Common myeloid progenitor, CD34-positive (primary cell): ENCODE data around the gene TTLL6.
"Not testable (repeated sequence)": the region's sequence is repeated elsewhere in the genome, so short reads cannot be mapped to it uniquely, and the experiment has no call there.

ENCODE experiments used
- CTCF ChIA-PET: fragments of 350-600 bp; sonication (Branson Sonifier 250); formaldehyde crosslinking; loops from one replicate; lab custom pipeline; 2021; ENCODE audit warnings: antibody characterized with exemption; lab: Charles Lee
- POLR2A ChIA-PET: fragments of 350-600 bp; sonication (Branson Sonifier 250); formaldehyde crosslinking; loops from one replicate; lab custom pipeline; 2021; ENCODE audit warnings: antibody characterized with exemption; lab: Charles Lee
- DNase-seq, 3 donors: peaks; one replicate each; pipeline versions ENCODE4 v3.0.0 to v3.0.0-alpha.2; 2013
- H3K27ac ChIP-seq, 2 experiments: 1 replicate in 1 of 2; 2 replicates in 1 of 2; pipeline ENCODE4 v1.7.0; 2013; ENCODE audit warnings: inconsistent platforms in 2 of 2, low read length in 2 of 2, mild to moderate bottlenecking in 2 of 2, low read depth in 1 of 2, moderate library complexity in 1 of 2; ENCODE audit not compliant: severe bottlenecking in 2 of 2, insufficient read depth in 1 of 2, poor library complexity in 1 of 2
- H3K27me3 ChIP-seq, 5 experiments: replicated peaks in 2 of 5; 1 replicate in 3 of 5; 2 replicates in 2 of 5; pipeline versions ENCODE4 v1.6.1 to v1.7.0; 2013; ENCODE audit warnings: low read length in 4 of 5, mild to moderate bottlenecking in 2 of 5, moderate library complexity in 2 of 5, inconsistent platforms in 1 of 5; ENCODE audit not compliant: insufficient read depth in 5 of 5, control insufficient read depth in 4 of 5
- H3K36me3 ChIP-seq, 4 experiments: 1 replicate in 2 of 4; 2 replicates in 2 of 4; pipeline versions ENCODE4 v1.6.1 to v1.7.0; 2013; ENCODE audit warnings: low read length in 3 of 4, control low read depth in 1 of 4, mild to moderate bottlenecking in 1 of 4; ENCODE audit not compliant: control insufficient read depth in 4 of 4, insufficient read depth in 4 of 4
- H3K4me1 ChIP-seq, 4 experiments: 1 replicate in 3 of 4; 2 replicates in 1 of 4; pipeline versions ENCODE4 v1.6.1 to v1.7.1; 2013; ENCODE audit warnings: low read length in 3 of 4, mild to moderate bottlenecking in 3 of 4, control low read depth in 1 of 4, inconsistent platforms in 1 of 4, moderate library complexity in 1 of 4; ENCODE audit not compliant: control insufficient read depth in 4 of 4, insufficient read depth in 4 of 4; ENCODE audit errors: control extremely low read depth in 1 of 4
- H3K4me3 ChIP-seq, 7 experiments: 1 replicate in 4 of 7; 2 replicates in 3 of 7; pipeline versions ENCODE4 v1.5.1 to v1.7.0; 2013; ENCODE audit warnings: mild to moderate bottlenecking in 7 of 7, low read length in 6 of 7, moderate library complexity in 6 of 7, inconsistent platforms in 2 of 7, low read depth in 2 of 7, control low read depth in 1 of 7; ENCODE audit not compliant: insufficient read depth in 4 of 7, control insufficient read depth in 1 of 7; ENCODE audit errors: extremely low read depth in 1 of 7
- H3K9me3 ChIP-seq, 5 experiments: 1 replicate in 4 of 5; 2 replicates in 1 of 5; pipeline versions ENCODE4 v1.6.1 to v1.7.1; 2013; ENCODE audit warnings: low read length in 4 of 5, mild to moderate bottlenecking in 2 of 5, inconsistent platforms in 1 of 5, low read depth in 1 of 5, moderate library complexity in 1 of 5; ENCODE audit not compliant: control insufficient read depth in 4 of 5, insufficient read depth in 2 of 5; ENCODE audit errors: control extremely low read depth in 1 of 5
- WGBS: methylation state at CpG from one replicate; pipeline ENCODE4 v1.1.5; 2013; ENCODE audit not compliant: insufficient coverage; 5-methylcytosine and 5-hydroxymethylcytosine counted together

Gene TTLL6

GRCh38 chr17:48834973-48835372 is 17.9 kb upstream of the TTLL6 start:
- peaks cover 10 to 62% (median 43%) of the 10 kb centered on the region in 4 experiments for H3K4me1 ChIP-seq
- 100% methylated on average over 2 of the region's 2 CpGs for WGBS
- H3K36me3 ChIP-seq, result peaks cover 0 to 2% (median 0%) of the 10 kb centered on the region in 4 experiments
- POLR2A ChIA-PET, result no interaction called here
- H3K4me3 ChIP-seq, result no peak overlapping the region
- DNase-seq, result no peak
- no peaks in the 10 kb centered on the region for H3K27me3 ChIP-seq
- CTCF ChIA-PET, result interaction anchor here (0.8 to 5.0 kb wide), 11 partner anchors 8 to 47 kb away, joined by 3 to 45 read pairs (median 4); partner anchors contain the start of gene TTLL6
- no peaks in the 10 kb centered on the region for H3K9me3 ChIP-seq
- H3K27ac ChIP-seq, result no peak overlapping the region

DNA sequence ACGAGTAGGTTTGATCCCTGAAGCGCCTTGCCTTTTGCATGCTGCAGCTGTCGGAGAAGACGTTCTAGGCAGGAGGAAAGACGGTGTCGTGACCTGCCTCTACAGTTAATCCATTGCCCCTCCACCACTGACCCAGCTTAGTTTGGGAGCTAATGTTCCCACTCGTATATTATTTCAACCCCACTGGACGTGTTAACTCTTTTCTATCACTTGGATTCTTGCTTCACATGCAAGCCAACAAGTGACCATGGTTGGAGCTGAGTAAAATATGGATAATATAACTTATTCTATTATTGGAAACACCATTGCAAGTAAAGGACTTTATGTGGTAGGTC is 14.5 kb upstream of the TTLL6 start:
- no peak for DNase-seq
- H3K27ac ChIP-seq, result peak overlapping the region; percentile 85 to 93
- H3K4me3 ChIP-seq, result peak overlapping the region; percentile 51 to 96 (median 87)
- H3K9me3 ChIP-seq, result no peaks in the 10 kb centered on the region
- peaks cover 0 to 2% (median 0%) of the 10 kb centered on the region in 4 experiments for H3K36me3 ChIP-seq
- CTCF ChIA-PET, result interaction anchor here (0.8 to 2.6 kb wide), 8 partner anchors 10 to 53 kb away, joined by 3 to 14 read pairs (median 5); no protein-coding TSS in a partner anchor
- POLR2A ChIA-PET, result interaction anchor here (0.8 kb wide), 1 partner anchor 24 kb away, joined by 3 read pairs; no protein-coding TSS in a partner anchor
- 3% methylated on average over 6 of the region's 8 CpGs for WGBS
- H3K4me1 ChIP-seq, result peaks cover 7 to 30% (median 21%) of the 10 kb centered on the region in 4 experiments
- no peaks in the 10 kb centered on the region for H3K27me3 ChIP-seq

DNA sequence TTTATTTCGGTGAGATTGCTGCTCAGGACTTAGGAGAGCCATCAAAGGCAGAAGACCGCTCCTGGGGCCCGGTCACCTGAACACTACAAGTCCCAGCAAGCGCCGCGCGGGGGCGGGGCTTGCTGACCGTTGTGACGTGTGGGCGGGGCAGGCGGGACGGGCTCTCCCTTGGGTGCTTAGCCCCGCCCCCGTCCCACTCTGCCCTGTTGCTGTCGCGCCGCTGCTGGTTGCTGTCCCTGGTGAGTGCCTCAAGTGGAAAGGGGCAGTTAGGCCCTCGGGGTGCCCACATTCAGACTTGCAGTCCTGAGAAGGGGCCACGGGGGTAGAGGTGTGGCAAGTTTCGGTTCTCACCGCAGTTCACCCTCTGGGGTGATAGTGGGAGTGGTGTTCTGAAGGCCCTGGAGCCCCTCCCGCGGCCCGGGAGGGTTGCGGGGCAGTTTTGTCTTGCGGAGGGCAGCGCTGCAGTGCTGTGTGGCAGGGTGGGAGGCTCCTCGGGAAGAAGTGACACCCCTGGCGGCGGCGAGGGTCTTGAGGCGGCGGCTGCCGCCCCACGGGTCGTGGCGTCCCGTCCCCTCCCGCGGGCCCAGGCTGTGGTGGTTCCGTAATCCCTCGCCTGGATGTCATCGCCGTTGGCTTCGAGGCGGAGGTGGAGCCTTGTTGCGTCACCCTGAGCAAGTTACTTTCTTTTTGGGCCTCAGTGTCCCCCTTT is 14.0 kb upstream of the TTLL6 start, which contains the start of gene CALCOCO2:
CALCOCO2 (plus strand) TSS at position 196 of the 709 bp plus-strand sequence. CDS start 10,673 bp downstream, outside the sequence.
- ChIA-PET POLR2A (interaction anchor here (0.8 kb wide), 1 partner anchor 25 kb away, joined by 3 read pairs; no protein-coding TSS in a partner anchor), CTCF (interaction anchor here (0.7 to 2.6 kb wide), 12 partner anchors 11 to 64 kb away, joined by 3 to 14 read pairs (median 4); no protein-coding TSS in a partner anchor)
- Histone ChIP-seq H3K27ac (peak within 1 kb of the TSS; percentile 85 to 93), H3K4me1 (peaks cover 7 to 25% (median 15%) of the 10 kb centered on the region in 4 experiments), H3K36me3 (peaks cover 0 to 2% (median 0%) of the 10 kb centered on the region in 4 experiments), H3K4me3 (peak within 1 kb of the TSS; percentile 51 to 96 (median 87)), H3K27me3 (no peaks in the 10 kb centered on the region), H3K9me3 (no peaks in the 10 kb centered on the region)
- peak; percentile 89 to 92 (median 91) for DNase-seq
- under 1% methylated on average over 37 of the region's 48 CpGs for WGBS

DNA sequence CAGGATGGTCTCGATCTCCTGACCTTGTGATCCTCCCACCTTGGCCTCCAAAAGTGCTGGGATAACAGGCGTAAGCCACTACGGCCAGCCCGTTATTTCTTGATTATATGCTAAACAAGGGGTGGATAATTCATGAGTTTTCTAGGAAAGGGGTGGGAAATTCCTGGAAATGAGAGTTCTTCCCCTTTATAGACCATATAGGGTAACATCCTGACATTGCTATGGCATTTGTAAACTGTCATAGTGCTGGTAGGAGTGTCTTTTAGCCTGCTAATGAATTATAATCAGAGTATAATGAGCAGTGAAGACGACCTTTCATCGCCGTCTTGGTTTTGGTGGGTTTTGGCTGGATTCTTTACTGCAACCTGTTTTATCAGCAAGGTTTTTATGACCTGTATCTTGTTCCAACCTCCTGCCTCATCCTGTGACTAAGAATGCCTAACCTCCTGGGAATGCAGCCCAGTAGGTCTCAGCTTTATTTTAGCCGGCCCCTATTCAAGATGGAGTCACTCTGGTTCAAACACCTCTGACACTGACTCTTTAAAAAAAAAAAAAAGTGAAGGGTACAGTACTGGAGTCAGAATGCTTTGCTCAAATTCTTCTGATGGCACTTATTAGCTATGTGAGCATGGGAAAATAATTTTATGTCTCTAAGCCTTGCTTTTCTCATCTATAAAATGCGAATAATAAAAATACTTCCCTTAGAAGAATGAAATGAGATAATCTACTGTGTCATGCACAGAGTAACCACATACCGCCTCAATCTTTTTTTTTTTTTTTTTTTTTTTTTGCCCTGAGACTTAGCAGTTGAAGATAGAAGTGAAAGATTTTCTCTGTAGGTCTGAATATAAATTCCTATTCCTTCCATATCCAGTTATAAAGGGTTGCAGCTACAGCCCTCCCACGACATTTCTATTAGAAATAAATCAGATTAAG is 8.7 kb upstream of the TTLL6 start:
- Histone ChIP-seq H3K27ac (no peak overlapping the region), H3K36me3 (no peaks in the 10 kb centered on the region), H3K27me3 (peaks cover 0 to 3% (median 0%) of the 10 kb centered on the region in 5 experiments), H3K4me3 (no peak overlapping the region), H3K4me1 (no peaks in the 10 kb centered on the region), H3K9me3 (no peaks in the 10 kb centered on the region)
- peak in 2 of 3 donors; percentile 37 to 39 for DNase-seq
- CTCF ChIA-PET, result interaction anchor here (1.0 to 40.6 kb wide), 3 partner anchors 8 to 45 kb away, joined by 3 to 1090 read pairs (median 3); partner anchors contain the start of genes ATP5MC1 and TTLL6
- WGBS, result 100% methylated on average over 2 of the region's 11 CpGs
- POLR2A ChIA-PET, result no interaction called here

DNA sequence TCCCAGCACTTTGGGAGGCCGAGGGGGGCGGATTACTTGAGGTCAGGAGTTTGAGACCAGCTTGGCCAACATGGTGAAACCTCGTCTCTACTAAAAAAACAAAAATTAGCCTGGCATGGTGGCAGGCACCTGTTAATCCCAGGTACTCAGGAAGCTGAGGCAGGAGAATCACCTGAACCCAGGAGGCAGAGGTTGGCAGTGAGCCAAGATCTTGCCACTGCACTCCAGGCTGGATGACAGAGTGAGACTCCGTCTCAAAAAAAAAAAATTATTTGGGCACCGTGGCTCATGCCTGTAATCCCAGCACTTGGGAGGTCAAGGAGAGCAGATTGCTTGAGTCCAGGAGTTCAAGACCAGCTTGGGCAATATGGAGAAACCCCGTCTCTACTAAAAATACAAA is 3.9 kb upstream of the TTLL6 start:
- H3K27me3 ChIP-seq, result peaks cover 0 to 22% (median 17%) of the 10 kb centered on the region in 5 experiments
- DNase-seq, H3K9me3 ChIP-seq, H3K4me3 ChIP-seq, H3K36me3 ChIP-seq, H3K27ac ChIP-seq: not testable (repeated sequence)
- WGBS, result 91% methylated on average over 5 of the region's 6 CpGs
- H3K4me1 ChIP-seq, result peaks cover 0 to 16% (median 12%) of the 10 kb centered on the region in 4 experiments
- CTCF ChIA-PET, result interaction anchor here (0.7 to 40.6 kb wide), 3 partner anchors 13 to 50 kb away, joined by 4 to 1090 read pairs (median 18); partner anchors contain the start of gene ATP5MC1
- POLR2A ChIA-PET, result interaction anchor here (0.6 kb wide), 1 partner anchor 56 kb away, joined by 3 read pairs; no protein-coding TSS in a partner anchor

GRCh38 chr17:48819466-48819865 is 2.4 kb upstream of the TTLL6 start:
- DNase-seq, result no peak
- WGBS, result 94% methylated on average over 11 of the region's 11 CpGs
- H3K27me3 ChIP-seq, result peaks cover 0 to 29% (median 23%) of the 10 kb centered on the region in 5 experiments
- no peak overlapping the region for H3K4me3 ChIP-seq
- H3K27ac ChIP-seq, result no peak overlapping the region
- no peaks in the 10 kb centered on the region for H3K9me3 ChIP-seq
- ChIA-PET CTCF (interaction anchor here (0.5 to 40.6 kb wide), 5 partner anchors 17 to 872 kb away, joined by 3 to 1090 read pairs (median 5); partner anchors contain the start of gene ATP5MC1), POLR2A (no interaction called here)
- H3K4me1 ChIP-seq, result peaks cover 0 to 16% (median 12%) of the 10 kb centered on the region in 4 experiments
- no peaks in the 10 kb centered on the region for H3K36me3 ChIP-seq
